Astrocyte (in vitro differentiated cells and primary cell): ENCODE measurements around the gene FSTL4. TPM values are rescaled to one million over a fixed set of nuclear protein-coding genes. Genes with fewer than 3 reads are reported as not detected.

Experiments
- DNase-seq: peaks from one replicate; pipeline ENCODE4 v3.0.0-alpha.2; 2010; ENCODE audit warnings: low read depth
- FAIRE-seq: peaks from 2 replicates; lab custom pipeline; 2011; peaks lifted over from hg19 to GRCh38; lab: Jason Lieb, UNC
- H2AFZ ChIP-seq: 2 replicates; pipeline ENCODE4 v1.6.0; 2012; ENCODE audit warnings: low read depth, low read length, inconsistent platforms
- H3K27ac ChIP-seq: 2 replicates; pipeline ENCODE4 v1.5.1; 2011; ENCODE audit warnings: low read depth, low read length, inconsistent platforms
- H3K27me3 ChIP-seq: 2 replicates; pipeline ENCODE4 v1.6.0; 2011; ENCODE audit warnings: low read length, inconsistent platforms; ENCODE audit not compliant: insufficient read depth
- H3K36me3 ChIP-seq: 2 replicates; pipeline ENCODE4 v1.5.1; 2011; ENCODE audit warnings: low read length, inconsistent platforms; ENCODE audit not compliant: insufficient read depth
- H3K4me1 ChIP-seq: 2 replicates; pipeline ENCODE4 v1.5.1; 2011; ENCODE audit warnings: low read length, inconsistent platforms; ENCODE audit not compliant: insufficient read depth
- H3K4me2 ChIP-seq: 2 replicates; pipeline ENCODE4 v1.6.0; 2012; ENCODE audit warnings: low read length, inconsistent platforms
- H3K4me3 ChIP-seq: 2 replicates; pipeline ENCODE4 v1.5.1; 2011; ENCODE audit warnings: low read depth, mild to moderate bottlenecking, low read length, inconsistent platforms; ENCODE audit not compliant: insufficient read depth
- H3K79me2 ChIP-seq: 2 replicates; pipeline ENCODE4 v1.6.0; 2012; ENCODE audit warnings: mild to moderate bottlenecking, low read length, inconsistent platforms; ENCODE audit not compliant: insufficient read depth
- H3K9ac ChIP-seq: 2 replicates; pipeline ENCODE4 v1.6.0; 2012; ENCODE audit warnings: mild to moderate bottlenecking, low read length, inconsistent platforms
- H3K9me3 ChIP-seq: 2 replicates; pipeline ENCODE4 v1.5.1; 2012; ENCODE audit warnings: low read depth, mild to moderate bottlenecking, low read length, inconsistent platforms; ENCODE audit not compliant: insufficient read depth
- H4K20me1 ChIP-seq: 2 replicates; pipeline ENCODE4 v1.6.0; 2012; ENCODE audit warnings: low read length, inconsistent platforms; ENCODE audit not compliant: insufficient read depth
- H3K27ac Mint-ChIP-seq: one replicate; pipeline ENCODE4 v1.8.0; 2021; ENCODE audit warnings: mild to moderate bottlenecking, mixed read lengths; ENCODE audit not compliant: unreplicated experiment
- H3K27me3 Mint-ChIP-seq: one replicate; pipeline ENCODE4 v1.8.0; 2021; ENCODE audit warnings: low read depth, mixed read lengths; ENCODE audit not compliant: unreplicated experiment
- H3K36me3 Mint-ChIP-seq: one replicate; pipeline ENCODE4 v1.8.0; 2021; ENCODE audit warnings: low read depth, mixed read lengths; ENCODE audit not compliant: unreplicated experiment
- H3K4me1 Mint-ChIP-seq: one replicate; pipeline ENCODE4 v1.8.0; 2021; ENCODE audit warnings: low read depth, mixed read lengths; ENCODE audit not compliant: unreplicated experiment
- H3K4me3 Mint-ChIP-seq: one replicate; pipeline ENCODE4 v1.8.0; 2021; ENCODE audit warnings: mild to moderate bottlenecking, moderate library complexity, mixed read lengths; ENCODE audit not compliant: unreplicated experiment
- H3K9me3 Mint-ChIP-seq: one replicate; pipeline ENCODE4 v1.8.0; 2021; ENCODE audit warnings: mild to moderate bottlenecking, mixed read lengths; ENCODE audit not compliant: unreplicated experiment
- EZH2 ChIP-seq: IDR thresholded peaks from 2 replicates; pipeline ENCODE4 v1.6.1; 2012; ENCODE audit warnings: mild to moderate bottlenecking, low read length, inconsistent platforms; ENCODE audit not compliant: insufficient read depth
- total RNA-seq: library from RNA; stranded (reverse); gene quantifications from 2 replicates; pipeline ENCODE4 v1.2.1, GENCODE V29; 2021
- TF ChIP-seq, protein P1 (sequence below): IDR thresholded peaks from 2 replicates; pipeline ENCODE4 v1.5.1; 2011; ENCODE audit warnings: low read depth, mild to moderate bottlenecking, inconsistent platforms, low read length, moderate library complexity; ENCODE audit not compliant: insufficient read depth

Gene FSTL4
- total RNA-seq, 1 donor from 2014 or later = not detected

DNA sequence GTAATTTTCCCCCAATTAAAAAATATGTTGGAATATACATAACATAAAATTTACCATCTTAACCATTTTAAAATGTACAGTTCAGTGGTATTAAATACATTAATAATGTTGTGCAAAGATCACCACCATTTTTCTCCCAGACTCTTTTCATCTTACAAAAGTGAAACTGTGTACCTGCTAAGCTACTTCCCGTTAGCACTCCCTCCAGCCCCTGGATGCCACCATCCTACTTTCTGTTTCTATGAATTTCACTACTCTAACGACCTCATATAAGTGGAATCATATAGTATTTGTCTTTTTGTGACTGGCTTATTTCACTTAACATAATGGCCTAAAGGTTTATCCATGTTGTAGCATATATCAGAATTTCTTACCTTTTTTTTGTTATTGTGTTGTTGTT, 447.6 kb downstream of the FSTL4 start:
- DNase-seq (no peak), FAIRE-seq (no peak)
- H3K27ac Mint-ChIP-seq = no peak overlapping the region
- Histone ChIP-seq H3K9ac (no peak overlapping the region), H3K36me3 (no peaks in the 10 kb centered on the region), H3K27ac (no peak overlapping the region), H3K9me3 (no peaks in the 10 kb centered on the region), H2AFZ (no peak overlapping the region), H3K4me2 (no peak overlapping the region), H4K20me1 (no peaks in the 10 kb centered on the region), H3K27me3 (no peaks in the 10 kb centered on the region), H3K79me2 (no peaks in the 10 kb centered on the region), H3K4me1 (no peaks in the 10 kb centered on the region), H3K4me3 (no peak overlapping the region)
- H3K4me3 Mint-ChIP-seq = no peak overlapping the region
- H3K27me3 Mint-ChIP-seq = peaks cover 8% of the 10 kb centered on the region
- no peaks in the 10 kb centered on the region for H3K4me1 Mint-ChIP-seq
- peaks cover 19% of the 10 kb centered on the region for H3K9me3 Mint-ChIP-seq
- TF ChIP-seq EZH2 = no peak
- TF ChIP-seq, protein P1, sequence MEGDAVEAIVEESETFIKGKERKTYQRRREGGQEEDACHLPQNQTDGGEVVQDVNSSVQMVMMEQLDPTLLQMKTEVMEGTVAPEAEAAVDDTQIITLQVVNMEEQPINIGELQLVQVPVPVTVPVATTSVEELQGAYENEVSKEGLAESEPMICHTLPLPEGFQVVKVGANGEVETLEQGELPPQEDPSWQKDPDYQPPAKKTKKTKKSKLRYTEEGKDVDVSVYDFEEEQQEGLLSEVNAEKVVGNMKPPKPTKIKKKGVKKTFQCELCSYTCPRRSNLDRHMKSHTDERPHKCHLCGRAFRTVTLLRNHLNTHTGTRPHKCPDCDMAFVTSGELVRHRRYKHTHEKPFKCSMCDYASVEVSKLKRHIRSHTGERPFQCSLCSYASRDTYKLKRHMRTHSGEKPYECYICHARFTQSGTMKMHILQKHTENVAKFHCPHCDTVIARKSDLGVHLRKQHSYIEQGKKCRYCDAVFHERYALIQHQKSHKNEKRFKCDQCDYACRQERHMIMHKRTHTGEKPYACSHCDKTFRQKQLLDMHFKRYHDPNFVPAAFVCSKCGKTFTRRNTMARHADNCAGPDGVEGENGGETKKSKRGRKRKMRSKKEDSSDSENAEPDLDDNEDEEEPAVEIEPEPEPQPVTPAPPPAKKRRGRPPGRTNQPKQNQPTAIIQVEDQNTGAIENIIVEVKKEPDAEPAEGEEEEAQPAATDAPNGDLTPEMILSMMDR = no peak
- peaks cover 2% of the 10 kb centered on the region for H3K36me3 Mint-ChIP-seq

DNA sequence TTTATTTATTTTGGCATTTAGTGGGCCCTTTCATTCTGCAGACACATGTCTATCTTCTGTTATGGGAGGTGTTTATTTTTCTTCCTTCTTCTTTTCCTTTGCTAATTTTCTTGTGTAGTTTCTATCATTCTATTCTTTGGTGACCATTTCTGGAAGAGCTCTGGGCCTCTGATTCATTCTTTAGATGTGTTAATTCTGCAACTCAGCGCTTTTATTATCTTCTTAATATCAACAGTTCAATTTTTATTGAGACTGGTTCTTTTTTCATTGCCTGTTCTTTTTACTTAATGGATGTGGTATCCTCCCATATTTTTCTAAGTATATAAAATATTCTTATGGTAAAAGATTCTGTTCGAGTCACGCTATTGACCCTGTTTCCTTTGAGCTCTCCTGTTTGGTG, 448.5 kb downstream of the FSTL4 start:
- TF ChIP-seq EZH2 = no peak
- TF ChIP-seq, protein P1 = no peak
- H3K4me1 ChIP-seq = no peaks in the 10 kb centered on the region
- no peak for FAIRE-seq
- H3K27ac Mint-ChIP-seq = no peak overlapping the region
- no peak overlapping the region for H3K4me2 ChIP-seq
- H3K4me1 Mint-ChIP-seq = no peaks in the 10 kb centered on the region
- no peak overlapping the region for H2AFZ ChIP-seq
- H3K36me3 Mint-ChIP-seq = peaks cover 2% of the 10 kb centered on the region
- no peak overlapping the region for H3K4me3 Mint-ChIP-seq
- H3K9ac ChIP-seq = no peak overlapping the region
- H3K4me3 ChIP-seq = no peak overlapping the region
- H3K9me3 ChIP-seq = no peaks in the 10 kb centered on the region
- no peak overlapping the region for H3K27ac ChIP-seq
- peaks cover 12% of the 10 kb centered on the region for H3K9me3 Mint-ChIP-seq
- H3K27me3 Mint-ChIP-seq = peaks cover 9% of the 10 kb centered on the region
- H4K20me1 ChIP-seq = no peaks in the 10 kb centered on the region
- no peaks in the 10 kb centered on the region for H3K79me2 ChIP-seq
- H3K36me3 ChIP-seq = no peaks in the 10 kb centered on the region
- no peaks in the 10 kb centered on the region for H3K27me3 ChIP-seq
- no peak for DNase-seq

DNA sequence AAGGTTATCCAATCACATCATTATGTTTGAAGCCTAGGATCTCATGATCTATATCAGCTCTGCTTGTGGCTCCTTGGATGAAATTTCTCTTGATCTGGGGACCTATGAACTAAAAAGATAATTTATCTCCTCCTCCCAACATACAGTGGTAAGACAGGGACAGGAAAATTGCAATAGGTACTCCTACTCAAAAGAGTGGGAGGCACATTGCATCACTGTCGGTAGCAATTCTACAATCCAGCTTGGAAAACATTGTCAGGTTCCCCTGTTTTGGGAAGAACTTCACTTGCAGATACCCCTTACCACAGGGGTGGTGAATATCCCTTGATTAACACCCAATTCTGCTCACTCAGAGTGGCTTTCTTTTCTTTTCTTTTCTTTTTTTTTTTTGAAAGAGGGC, 452.8 kb downstream of the FSTL4 start:
- TF ChIP-seq EZH2 = no peak
- TF ChIP-seq, protein P1 = no peak
- Mint-ChIP-seq H3K4me1 (no peaks in the 10 kb centered on the region), H3K36me3 (no peaks in the 10 kb centered on the region), H3K27me3 (peaks cover 2% of the 10 kb centered on the region), H3K27ac (no peak overlapping the region), H3K4me3 (no peak overlapping the region), H3K9me3 (no peaks in the 10 kb centered on the region)
- Histone ChIP-seq H3K27me3 (no peaks in the 10 kb centered on the region), H3K4me3 (no peak overlapping the region), H3K79me2 (no peaks in the 10 kb centered on the region), H3K4me2 (no peak overlapping the region), H3K27ac (no peak overlapping the region), H3K9me3 (no peaks in the 10 kb centered on the region), H3K36me3 (no peaks in the 10 kb centered on the region), H3K4me1 (no peaks in the 10 kb centered on the region), H3K9ac (no peak overlapping the region), H4K20me1 (no peaks in the 10 kb centered on the region), H2AFZ (no peak overlapping the region)
- FAIRE-seq (no peak), DNase-seq (no peak)
